Motor neuron (in vitro differentiated cells): ENCODE measurements around the gene CNPPD1. TPM values are rescaled to one million over a fixed set of nuclear protein-coding genes. Genes with fewer than 3 reads are reported as not detected.

Source experiments
- ATAC-seq, 8 experiments: fragments of 200-7000 bp; cut with Tn5 transposase; replicated peaks in 6 of 8; 2 replicates each; pipeline ENCODE4 v1.8.0; 2021; ENCODE audit warnings: mild to moderate bottlenecking in 8 of 8, moderate library complexity in 8 of 8
- H3K27ac ChIP-seq, 2 donors: fragments of 250-450 bp; sonication (Bioruptor Pico); 2 replicates each; pipeline ENCODE4 v1.9.0; 2021; ENCODE audit warnings: antibody characterized with exemption in 2 of 2, mild to moderate bottlenecking in 2 of 2, moderate library complexity in 1 of 2
- H3K4me1 ChIP-seq, 2 donors: fragments of 250-450 bp; sonication (Bioruptor Pico); replicated peaks in 1 of 2; 2 replicates each; pipeline ENCODE4 v1.6.1; 2021; ENCODE audit warnings: antibody characterized with exemption in 2 of 2, mild to moderate bottlenecking in 2 of 2, moderate library complexity in 1 of 2
- H3K4me3 ChIP-seq, 5 donors: fragments of 250-450 bp; sonication (Bioruptor Pico); 2 replicates each; pipeline ENCODE4 v1.9.0; 2021; ENCODE audit warnings: antibody characterized with exemption in 5 of 5, mild to moderate bottlenecking in 5 of 5, moderate library complexity in 4 of 5
- WGBS, 10 experiments: fragments of 450-650 bp; shearing (Covaris generic); methylation state at CpG; one replicate each; pipeline ENCODE4 v1.0.0; 2022; 5-methylcytosine and 5-hydroxymethylcytosine counted together
- in situ Hi-C, 9 experiments: fragments of 400-800 bp; cut with MboI; loops; one replicate each; pipeline ENCODE4 v1.15.0; 2021; ENCODE audit warnings: low sequenced_read_pairs in 9 of 9, low pct_unique_long_range_greater_than_20kb in 2 of 9; ENCODE audit not compliant: unreplicated experiment in 9 of 9
- total RNA-seq, 8 experiments: library from RNA; unstranded; fragments of 300-600 nt; gene quantifications; 2 replicates each; pipeline versions ENCODE4 v1.2.3 to v1.2.4, GENCODE V29; 2022

CNPPD1 gene
- total RNA-seq, 8 experiments from 2014 or later: 18.2 to 44.9 (median 37.5) TPM

DNA sequence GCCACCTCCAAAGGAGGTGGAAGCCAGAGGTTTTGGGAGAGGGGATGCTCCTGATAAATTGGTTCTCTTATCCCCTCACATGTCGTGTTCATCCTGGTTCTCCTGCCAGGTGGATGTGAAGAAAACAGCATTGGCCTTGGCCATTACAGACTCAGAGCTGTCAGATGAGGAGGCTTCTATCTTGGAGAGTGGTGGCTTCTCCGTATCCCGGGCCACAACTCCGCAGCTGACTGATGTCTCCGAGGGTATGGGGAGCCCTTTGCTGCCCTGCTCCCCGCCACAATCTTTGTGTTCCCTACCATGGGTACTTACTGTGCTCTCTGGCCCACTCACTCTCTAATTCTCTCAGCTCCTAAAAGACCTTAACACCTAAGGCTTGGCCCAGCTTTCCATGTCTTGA is 4.8 kb upstream of the CNPPD1 start:
- in situ Hi-C loops: no loop called here
- 0 to 100% (median 93%) methylated on average over 1 to 4 of the region's 6 CpGs; no CpG with 5 or more reads in 4 of the 10 experiments for WGBS, 10 experiments
- no peak for ATAC-seq
- H3K27ac ChIP-seq: no peak overlapping the region
- peaks cover 2 to 5% of the 10 kb centered on the region in 2 donors for H3K4me1 ChIP-seq
- no peak overlapping the region for H3K4me3 ChIP-seq

- 88 to 100% (median 100%) methylated on average over 1 to 3 of the region's 5 CpGs; no CpG with 5 or more reads in 5 of the 10 experiments for WGBS, 10 experiments
Measured at GRCh38 chr2:219180961-219181360, 4.2 kb upstream of the CNPPD1 start.

GRCh38 chr2:219179601-219180465 is 3.1 kb upstream of the CNPPD1 start:
- Histone ChIP-seq H3K4me3 (peak overlapping the region in 1 of 5 donors; percentile 96), H3K4me1 (peaks cover 7 to 11% of the 10 kb centered on the region in 2 donors), H3K27ac (no peak overlapping the region)
- in situ Hi-C loops: no loop called here
- 90 to 100% (median 100%) methylated on average over 1 to 5 of the region's 9 CpGs; no CpG with 5 or more reads in 4 of the 10 experiments for WGBS, 10 experiments
- ATAC-seq: no peak

More at GRCh38 chr2:219180961-219181360, 4.2 kb upstream of the CNPPD1 start:
- in situ Hi-C loops: no loop called here
- ATAC-seq: no peak
- Histone ChIP-seq H3K4me1 (peaks cover 2 to 5% of the 10 kb centered on the region in 2 donors), H3K4me3 (no peak overlapping the region), H3K27ac (no peak overlapping the region)

GRCh38 chr2:219178377-219179175 is 1.9 kb upstream of the CNPPD1 start:
- Histone ChIP-seq H3K4me1 (peaks cover 7 to 11% of the 10 kb centered on the region in 2 donors), H3K27ac (peak overlapping the region; percentile 82 to 91), H3K4me3 (peak overlapping the region; percentile 76 to 96 (median 96))
- in situ Hi-C loops: no loop called here
- peak in 6 of 8 experiments; percentile 12 to 41 (median 17) for ATAC-seq
- 0 to 60% (median 8%) methylated on average over 1 to 13 of the region's 45 CpGs; no CpG with 5 or more reads in 2 of the 10 experiments for WGBS, 10 experiments

- peak within 1 kb of the TSS; percentile 82 to 91 for H3K27ac ChIP-seq
- H3K4me3 ChIP-seq: peak within 1 kb of the TSS; percentile 76 to 96 (median 96)
- in situ Hi-C loops: no loop called here
- WGBS, 10 experiments: 0 to 10% (median 0%) methylated on average over 2 to 13 of the region's 67 CpGs; no CpG with 5 or more reads in 1 of the 10 experiments
- H3K4me1 ChIP-seq: peaks cover 7 to 11% of the 10 kb centered on the region in 2 donors
- ATAC-seq: peak; percentile 58 to 77 (median 62)
Measured at GRCh38 chr2:219177552-219178376, 1.0 kb upstream of the CNPPD1 start, which contains the start of gene RETREG2. Gene RETREG2, plus strand, starts transcription at chr2:219178275. Its CDS starts 78 bp downstream, at chr2:219178353.

- peak; percentile 42 to 72 (median 67) for ATAC-seq
- H3K4me3 ChIP-seq: peak overlapping the region; percentile 76 to 96 (median 96)
- WGBS, 10 experiments: 0 to 24% (median 9%) methylated on average over 2 to 9 of the region's 45 CpGs; no CpG with 5 or more reads in 4 of the 10 experiments
- peaks cover 7 to 11% of the 10 kb centered on the region in 2 donors for H3K4me1 ChIP-seq
- in situ Hi-C loops: no loop called here
- peak overlapping the region; percentile 46 to 91 for H3K27ac ChIP-seq
Measured at GRCh38 chr2:219175928-219176817, 552 bp downstream of the CNPPD1 start.

GRCh38 chr2:219175486-219175885 is 1.2 kb downstream of the CNPPD1 start:
- H3K27ac ChIP-seq: no peak overlapping the region
- in situ Hi-C loops: no loop called here
- 50 to 95% (median 66%) methylated on average over 1 to 5 of the region's 7 CpGs; no CpG with 5 or more reads in 2 of the 10 experiments for WGBS, 10 experiments
- no peak for ATAC-seq
- peaks cover 7 to 11% of the 10 kb centered on the region in 2 donors for H3K4me1 ChIP-seq
- peak overlapping the region; percentile 76 to 96 (median 96) for H3K4me3 ChIP-seq

DNA sequence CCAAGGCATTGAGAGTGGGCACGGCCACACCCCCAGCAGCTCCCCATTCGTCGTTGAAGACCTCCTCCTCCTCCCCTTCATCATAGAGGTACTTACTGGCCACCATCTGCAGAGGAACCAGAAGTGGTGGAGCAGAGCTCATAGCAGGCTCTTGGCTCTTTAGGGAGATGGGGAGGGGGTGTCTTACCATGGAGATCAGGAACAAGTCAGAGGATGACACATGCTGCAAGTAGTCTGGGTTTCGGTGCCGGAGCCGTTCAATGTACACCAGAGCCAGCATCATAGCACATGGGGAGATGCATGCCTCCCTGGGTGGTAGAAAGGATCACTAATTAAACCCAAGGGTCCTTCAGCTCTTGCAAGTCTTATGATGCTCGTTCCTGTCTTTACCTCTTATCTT is 1.9 kb downstream of the CNPPD1 start:
- H3K27ac ChIP-seq: no peak overlapping the region
- in situ Hi-C loops: loop anchor here in 1 of 9 experiments (25.0 kb wide), 1 partner anchor 112 kb away; the partner anchor contains the start of gene IHH
- ATAC-seq: no peak
- no peak overlapping the region for H3K4me3 ChIP-seq
- peaks cover 7 to 11% of the 10 kb centered on the region in 2 donors for H3K4me1 ChIP-seq
- WGBS, 10 experiments: 73 to 91% (median 89%) methylated on average over 1 to 4 of the region's 7 CpGs; no CpG with 5 or more reads in 7 of the 10 experiments

- ATAC-seq: no peak
- no peak overlapping the region for H3K4me3 ChIP-seq
- 21 to 100% (median 100%) methylated on average over 1 to 3 of the region's 3 CpGs; no CpG with 5 or more reads in 2 of the 10 experiments for WGBS, 10 experiments
- in situ Hi-C loops: loop anchor here in 1 of 9 experiments (25.0 kb wide), 1 partner anchor 112 kb away; the partner anchor contains the start of gene IHH
- H3K4me1 ChIP-seq: peaks cover 7 to 9% of the 10 kb centered on the region in 2 donors
- no peak overlapping the region for H3K27ac ChIP-seq
Measured at GRCh38 chr2:219174146-219174545, 2.6 kb downstream of the CNPPD1 start.

DNA sequence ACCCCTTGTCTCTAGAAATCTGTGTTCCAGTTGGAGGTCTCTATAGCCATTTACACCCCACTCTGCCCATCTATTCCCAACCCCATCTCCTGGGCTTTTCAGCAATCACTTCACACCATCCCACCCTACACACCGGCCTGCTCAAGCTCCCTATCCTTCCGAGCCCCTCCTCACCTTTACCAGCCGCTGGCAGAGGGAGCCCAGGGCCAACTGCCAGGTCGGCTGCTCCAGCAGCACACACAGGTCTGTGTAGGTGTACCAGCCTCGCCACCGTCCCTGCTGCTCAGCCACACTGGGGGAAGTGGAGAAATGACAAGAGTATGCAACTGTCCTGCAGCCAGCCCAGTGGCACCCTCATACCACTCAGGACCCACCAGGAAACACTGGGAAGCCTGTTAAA is 3.5 kb downstream of the CNPPD1 start:
- Histone ChIP-seq H3K27ac (no peak overlapping the region), H3K4me1 (peaks cover 5 to 6% of the 10 kb centered on the region in 2 donors), H3K4me3 (no peak overlapping the region)
- 72 to 100% (median 92%) methylated on average over 1 to 6 of the region's 6 CpGs; no CpG with 5 or more reads in 5 of the 10 experiments for WGBS, 10 experiments
- ATAC-seq: no peak
- in situ Hi-C loops: loop anchor here in 1 of 9 experiments (25.0 kb wide), 1 partner anchor 111 kb away; the partner anchor contains the start of gene IHH
